Prostate gland (tissue), 2 donors: Measurements from ENCODE around the gene LCP2.

Experiments
- CTCF ChIP-seq, 4 experiments: fragments of 200-600 bp in 2 of 4; fragments of 450-650 bp in 2 of 4; sonication (generic) in 2 of 4; IDR thresholded peaks; 1 replicate in 3 of 4; 2 replicates in 1 of 4; pipeline ENCODE4 v1.5.1; 2016 to 2019; ENCODE audit warnings: antibody characterized with exemption in 4 of 4, mild to moderate bottlenecking in 2 of 4, moderate library complexity in 2 of 4
- POLR2AphosphoS5 ChIP-seq: sonication (generic); formaldehyde crosslinking; IDR thresholded peaks from one replicate; pipeline ENCODE4 v1.6.1; 2017; ENCODE audit warnings: antibody characterized with exemption

GRCh38 chr5:170343177-170343576, 45.6 kb upstream of the LCP2 start:
- TF ChIP-seq POLR2AphosphoS5, result no peak
- TF ChIP-seq CTCF (IDR thresholded peaks at IDR 0.05), result no peak
